Esophagus muscularis mucosa (tissue), 4 donors: ENCODE data around the gene RAD51B.

Source experiments
- EP300 ChIP-seq: sonication (generic); formaldehyde crosslinking; IDR thresholded peaks from one replicate; pipeline ENCODE4 v1.6.1; 2017; ENCODE audit warnings: antibody characterized with exemption
- POLR2A ChIP-seq: fragments of 450-650 bp; IDR thresholded peaks from one replicate; pipeline ENCODE4 v1.6.1; 2017; ENCODE audit warnings: antibody characterized with exemption, moderate library complexity, mild to moderate bottlenecking, low read depth
- TF ChIP-seq, protein P1 (sequence below), 3 experiments: fragments of 200-600 bp in 2 of 3; fragments of 450-650 bp in 1 of 3; sonication (generic) in 2 of 3; IDR thresholded peaks; one replicate each; pipeline ENCODE4 v1.5.1; 2017 to 2019; ENCODE audit warnings: antibody characterized with exemption in 3 of 3, mild to moderate bottlenecking in 2 of 3, moderate library complexity in 1 of 3

DNA sequence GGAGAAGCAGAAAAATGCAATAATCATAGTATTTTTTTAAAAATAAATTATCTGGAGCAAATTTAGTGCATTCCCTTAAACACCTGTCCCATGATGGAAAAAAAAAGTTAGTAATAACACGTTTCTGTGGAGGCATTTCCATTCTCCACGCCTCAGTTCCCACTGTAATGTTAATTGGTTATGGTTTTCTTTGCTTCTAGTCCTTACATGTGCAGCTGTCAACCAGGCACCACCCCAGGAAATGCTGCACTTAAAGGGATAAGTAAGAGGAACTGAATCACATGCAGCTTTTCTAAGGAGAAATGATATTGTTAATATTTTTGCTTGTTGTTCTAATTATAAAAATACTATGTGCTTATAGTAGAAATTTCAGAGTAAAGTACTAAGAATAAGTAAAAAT is 733.0 kb downstream of the RAD51B start:
- TF ChIP-seq, protein P1, sequence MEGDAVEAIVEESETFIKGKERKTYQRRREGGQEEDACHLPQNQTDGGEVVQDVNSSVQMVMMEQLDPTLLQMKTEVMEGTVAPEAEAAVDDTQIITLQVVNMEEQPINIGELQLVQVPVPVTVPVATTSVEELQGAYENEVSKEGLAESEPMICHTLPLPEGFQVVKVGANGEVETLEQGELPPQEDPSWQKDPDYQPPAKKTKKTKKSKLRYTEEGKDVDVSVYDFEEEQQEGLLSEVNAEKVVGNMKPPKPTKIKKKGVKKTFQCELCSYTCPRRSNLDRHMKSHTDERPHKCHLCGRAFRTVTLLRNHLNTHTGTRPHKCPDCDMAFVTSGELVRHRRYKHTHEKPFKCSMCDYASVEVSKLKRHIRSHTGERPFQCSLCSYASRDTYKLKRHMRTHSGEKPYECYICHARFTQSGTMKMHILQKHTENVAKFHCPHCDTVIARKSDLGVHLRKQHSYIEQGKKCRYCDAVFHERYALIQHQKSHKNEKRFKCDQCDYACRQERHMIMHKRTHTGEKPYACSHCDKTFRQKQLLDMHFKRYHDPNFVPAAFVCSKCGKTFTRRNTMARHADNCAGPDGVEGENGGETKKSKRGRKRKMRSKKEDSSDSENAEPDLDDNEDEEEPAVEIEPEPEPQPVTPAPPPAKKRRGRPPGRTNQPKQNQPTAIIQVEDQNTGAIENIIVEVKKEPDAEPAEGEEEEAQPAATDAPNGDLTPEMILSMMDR (IDR thresholded peaks at IDR 0.05): no peak
- TF ChIP-seq POLR2A (no peak), EP300 (no peak)
